AG04450 (cell line): ENCODE data around the gene AP5Z1. TPM values are rescaled to one million over a fixed set of nuclear protein-coding genes. Genes with fewer than 3 reads are reported as not detected.

ENCODE experiments used
- CTCF ChIA-PET: fragments of 300-600, 350-600 bp; formaldehyde crosslinking; extraction: SDS; loops from one replicate; lab custom pipeline; 2022; ENCODE audit warnings: antibody characterized with exemption, inconsistent platforms; lab: Charles Lee
- POLR2A ChIA-PET: fragments of 350-600 bp; formaldehyde crosslinking; extraction: SDS; loops from one replicate; lab custom pipeline; 2021; ENCODE audit warnings: antibody characterized with exemption, inconsistent platforms; lab: Yijun Ruan, JAX
- DNase-seq: peaks from one replicate; pipeline ENCODE4 v3.0.0-alpha.2; 2011; ENCODE audit warnings: low read depth, low spot score
- H3K27ac ChIP-seq: one replicate; pipeline ENCODE4 v1.5.1; 2012; ENCODE audit warnings: low read depth, low read length, control low read depth
- H3K27me3 ChIP-seq: one replicate; pipeline ENCODE4 v1.6.0; 2012; ENCODE audit warnings: low read length; ENCODE audit not compliant: control insufficient read depth, insufficient read depth
- H3K4me3 ChIP-seq: 2 replicates; pipeline ENCODE4 v1.5.1; 2011; ENCODE audit warnings: mild to moderate bottlenecking, low read depth, low read length, control low read depth
- H3K9me3 ChIP-seq: 2 replicates; pipeline ENCODE4 v1.5.1; 2012; ENCODE audit warnings: low read length; ENCODE audit not compliant: control insufficient read depth, insufficient read depth
- polyA plus RNA-seq: library from polyadenylated mRNA; depleted of rRNA; stranded (reverse); fragments of >200 nt; gene quantifications from 2 replicates; pipeline ENCODE4 v1.2.3, GENCODE V29; 2011
- TF ChIP-seq, protein P1 (sequence below): IDR thresholded peaks from 2 replicates; pipeline ENCODE4 v1.5.1; 2011; ENCODE audit warnings: low read depth, low read length, control low read depth, inconsistent platforms

Gene AP5Z1
- polyA plus RNA-seq, 1 experiment: 12.6 TPM

DNA sequence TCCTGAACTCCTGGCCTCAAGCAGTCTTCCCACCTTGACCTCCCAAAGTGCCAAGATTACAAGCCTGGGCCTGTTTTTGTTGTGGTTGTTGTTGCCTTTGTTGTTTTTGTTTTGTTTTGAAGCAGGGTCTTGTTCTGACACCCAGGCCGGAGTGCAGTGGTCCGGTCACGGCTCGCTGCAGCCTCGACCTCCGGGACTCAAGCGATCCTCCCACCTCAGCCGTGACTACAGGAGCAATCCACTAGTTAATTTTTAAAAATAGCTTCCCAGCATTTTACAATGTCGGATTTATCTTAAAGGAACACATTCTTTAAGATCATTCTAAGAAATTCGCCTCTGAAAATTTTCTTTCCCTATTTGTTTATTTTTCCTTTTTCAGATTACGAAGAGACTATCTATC, 27.7 kb upstream of the AP5Z1 start:
- DNase-seq: no peak
- no peaks in the 10 kb centered on the region for H3K27me3 ChIP-seq
- CTCF ChIA-PET: interaction anchor here (0.5 to 1.4 kb wide), 4 partner anchors 9 to 668 kb away, joined by 3 to 5 read pairs (median 4); no protein-coding TSS in a partner anchor
- H3K4me3 ChIP-seq: no peak overlapping the region
- H3K27ac ChIP-seq: no peak overlapping the region
- POLR2A ChIA-PET: no interaction called here
- H3K9me3 ChIP-seq: peaks cover 3% of the 10 kb centered on the region; the same call in 1 of the 2 replicates
- TF ChIP-seq, protein P1, sequence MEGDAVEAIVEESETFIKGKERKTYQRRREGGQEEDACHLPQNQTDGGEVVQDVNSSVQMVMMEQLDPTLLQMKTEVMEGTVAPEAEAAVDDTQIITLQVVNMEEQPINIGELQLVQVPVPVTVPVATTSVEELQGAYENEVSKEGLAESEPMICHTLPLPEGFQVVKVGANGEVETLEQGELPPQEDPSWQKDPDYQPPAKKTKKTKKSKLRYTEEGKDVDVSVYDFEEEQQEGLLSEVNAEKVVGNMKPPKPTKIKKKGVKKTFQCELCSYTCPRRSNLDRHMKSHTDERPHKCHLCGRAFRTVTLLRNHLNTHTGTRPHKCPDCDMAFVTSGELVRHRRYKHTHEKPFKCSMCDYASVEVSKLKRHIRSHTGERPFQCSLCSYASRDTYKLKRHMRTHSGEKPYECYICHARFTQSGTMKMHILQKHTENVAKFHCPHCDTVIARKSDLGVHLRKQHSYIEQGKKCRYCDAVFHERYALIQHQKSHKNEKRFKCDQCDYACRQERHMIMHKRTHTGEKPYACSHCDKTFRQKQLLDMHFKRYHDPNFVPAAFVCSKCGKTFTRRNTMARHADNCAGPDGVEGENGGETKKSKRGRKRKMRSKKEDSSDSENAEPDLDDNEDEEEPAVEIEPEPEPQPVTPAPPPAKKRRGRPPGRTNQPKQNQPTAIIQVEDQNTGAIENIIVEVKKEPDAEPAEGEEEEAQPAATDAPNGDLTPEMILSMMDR: no peak

DNA sequence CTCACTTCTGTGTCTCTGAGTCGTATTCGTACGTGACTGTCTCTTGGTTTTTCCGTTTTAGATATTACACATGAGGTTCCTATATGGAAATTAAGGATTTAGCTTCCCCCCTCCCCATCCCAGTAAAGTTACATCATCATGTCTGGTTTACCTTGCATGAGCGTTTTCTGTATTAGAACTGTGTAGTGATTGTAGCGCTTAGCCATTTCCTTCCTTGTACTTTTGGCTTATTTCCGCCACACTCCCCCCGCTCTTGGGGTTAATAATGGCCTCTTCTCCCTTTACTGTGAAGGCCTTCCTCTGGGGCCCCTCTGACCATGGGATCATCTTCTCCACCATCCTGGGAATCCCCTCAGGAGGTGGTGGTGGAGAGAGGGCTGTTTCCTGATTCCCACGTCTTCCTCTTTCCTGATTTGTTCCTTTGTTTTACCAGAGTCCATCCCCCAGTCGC, 27.2 kb upstream of the AP5Z1 start:
- TF ChIP-seq, protein P1: no peak
- H3K27me3 ChIP-seq: no peaks in the 10 kb centered on the region
- POLR2A ChIA-PET: no interaction called here
- no peak overlapping the region for H3K27ac ChIP-seq
- CTCF ChIA-PET: interaction anchor here (0.5 to 1.4 kb wide), 3 partner anchors 57 to 667 kb away, joined by 3 to 5 read pairs (median 4); no protein-coding TSS in a partner anchor
- no peak overlapping the region for H3K4me3 ChIP-seq
- H3K9me3 ChIP-seq: peaks cover 3% of the 10 kb centered on the region; the same call in 1 of the 2 replicates
- no peak for DNase-seq

DNA sequence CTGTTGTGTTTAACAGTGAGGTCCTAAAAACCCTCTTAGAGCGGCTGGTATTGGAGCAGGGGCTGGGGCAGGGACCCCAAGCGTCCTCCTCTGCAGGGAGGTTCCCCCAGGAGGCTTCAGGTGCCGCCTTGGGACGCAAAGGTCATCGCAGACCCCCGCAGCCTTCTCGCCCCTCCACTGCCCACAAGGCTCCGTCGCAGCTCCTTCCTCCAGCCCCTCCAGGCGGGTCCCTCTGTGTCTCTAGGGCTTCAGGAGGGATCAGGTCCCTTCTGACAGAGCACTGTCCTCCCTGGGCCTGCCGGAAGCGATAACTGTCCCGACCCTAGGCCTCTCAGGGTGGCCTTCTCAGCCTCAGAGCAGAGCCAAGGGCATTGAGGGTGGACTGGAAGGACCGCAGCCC, 26.1 kb upstream of the AP5Z1 start:
- CTCF ChIA-PET: no interaction called here
- Histone ChIP-seq H3K27me3 (no peaks in the 10 kb centered on the region), H3K27ac (no peak overlapping the region), H3K4me3 (no peak overlapping the region), H3K9me3 (peaks cover 3% of the 10 kb centered on the region; the same call in 1 of the 2 replicates)
- DNase-seq: no peak
- POLR2A ChIA-PET: no interaction called here
- TF ChIP-seq, protein P1: no peak

DNA sequence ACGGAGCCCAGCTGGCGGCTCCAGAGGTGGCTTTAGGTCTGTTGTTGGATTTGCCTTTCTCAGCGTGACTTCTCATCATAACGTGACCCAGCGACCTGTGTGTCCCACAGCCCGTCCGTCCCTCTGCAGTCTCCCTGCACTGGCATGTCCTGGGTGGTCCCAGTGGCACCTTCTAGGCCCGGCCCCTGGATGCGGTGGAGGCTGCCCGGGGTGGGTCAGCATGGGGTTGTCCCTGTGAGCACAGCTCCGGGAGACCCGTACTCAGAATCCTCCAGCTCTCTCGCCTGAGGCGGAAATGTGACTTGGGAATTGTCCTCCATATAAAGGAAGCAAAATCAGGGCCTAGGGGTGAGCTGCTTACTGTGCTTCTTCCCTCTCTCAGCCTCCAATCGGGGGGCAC, 25.6 kb upstream of the AP5Z1 start:
- ChIA-PET POLR2A (no interaction called here), CTCF (interaction anchor here (1.0 kb wide), 1 partner anchor 108 kb away, joined by 3 read pairs; no protein-coding TSS in a partner anchor)
- Histone ChIP-seq H3K27me3 (no peaks in the 10 kb centered on the region), H3K4me3 (no peak overlapping the region), H3K27ac (no peak overlapping the region), H3K9me3 (peaks cover 3% of the 10 kb centered on the region; the same call in 1 of the 2 replicates)
- DNase-seq: no peak
- TF ChIP-seq, protein P1: no peak

DNA sequence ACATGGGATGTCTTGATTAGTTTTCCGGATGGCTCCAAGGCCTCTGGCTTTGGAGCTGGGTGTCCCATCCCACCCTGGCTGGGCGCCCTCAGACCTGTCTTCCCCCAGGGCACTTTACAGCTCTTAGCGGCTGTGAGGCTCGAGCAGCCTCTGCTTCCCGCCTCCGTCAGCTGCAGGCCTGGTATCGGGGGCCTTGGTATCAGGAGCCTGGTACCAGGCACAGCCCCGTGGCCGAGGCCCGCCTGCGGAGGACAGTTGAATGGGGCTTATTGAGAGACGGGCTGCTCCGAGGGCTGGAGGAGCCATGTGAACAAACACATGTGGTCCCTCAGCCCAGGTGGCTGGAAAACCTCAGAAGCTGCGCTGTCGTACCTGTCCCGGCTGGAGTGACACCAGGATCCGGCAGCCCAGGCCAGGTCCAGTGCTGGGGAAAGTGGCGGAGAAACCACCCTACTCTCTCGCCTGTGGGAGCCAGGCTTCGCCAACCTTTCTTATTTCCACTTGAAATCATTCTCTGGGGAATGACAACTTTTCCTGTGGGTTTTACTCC, 23.9 kb upstream of the AP5Z1 start:
- H3K9me3 ChIP-seq: peaks cover 3% of the 10 kb centered on the region; the same call in 1 of the 2 replicates
- no peak overlapping the region for H3K4me3 ChIP-seq
- no peak for DNase-seq
- POLR2A ChIA-PET: interaction anchor here (0.6 to 1.3 kb wide), 3 partner anchors 25 to 106 kb away, joined by 3 to 10 read pairs (median 6); no protein-coding TSS in a partner anchor
- TF ChIP-seq, protein P1: no peak
- no peak overlapping the region for H3K27ac ChIP-seq
- H3K27me3 ChIP-seq: no peaks in the 10 kb centered on the region
- CTCF ChIA-PET: interaction anchor here (0.6 to 1.6 kb wide), 3 partner anchors 18 to 1899 kb away, joined by 3 to 5 read pairs (median 3); partner anchors contain the start of gene AP5Z1
